ENCODE results near the gene TGDS.
A peak's percentile ranks its signal among the peaks of the same experiment; 100 is the strongest.
"Not testable (repeated sequence)": the region's sequence is repeated elsewhere in the genome, so short reads cannot be mapped to it uniquely, and the experiment has no call there.

Gene TGDS, protein sequence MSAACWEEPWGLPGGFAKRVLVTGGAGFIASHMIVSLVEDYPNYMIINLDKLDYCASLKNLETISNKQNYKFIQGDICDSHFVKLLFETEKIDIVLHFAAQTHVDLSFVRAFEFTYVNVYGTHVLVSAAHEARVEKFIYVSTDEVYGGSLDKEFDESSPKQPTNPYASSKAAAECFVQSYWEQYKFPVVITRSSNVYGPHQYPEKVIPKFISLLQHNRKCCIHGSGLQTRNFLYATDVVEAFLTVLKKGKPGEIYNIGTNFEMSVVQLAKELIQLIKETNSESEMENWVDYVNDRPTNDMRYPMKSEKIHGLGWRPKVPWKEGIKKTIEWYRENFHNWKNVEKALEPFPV

DNA sequence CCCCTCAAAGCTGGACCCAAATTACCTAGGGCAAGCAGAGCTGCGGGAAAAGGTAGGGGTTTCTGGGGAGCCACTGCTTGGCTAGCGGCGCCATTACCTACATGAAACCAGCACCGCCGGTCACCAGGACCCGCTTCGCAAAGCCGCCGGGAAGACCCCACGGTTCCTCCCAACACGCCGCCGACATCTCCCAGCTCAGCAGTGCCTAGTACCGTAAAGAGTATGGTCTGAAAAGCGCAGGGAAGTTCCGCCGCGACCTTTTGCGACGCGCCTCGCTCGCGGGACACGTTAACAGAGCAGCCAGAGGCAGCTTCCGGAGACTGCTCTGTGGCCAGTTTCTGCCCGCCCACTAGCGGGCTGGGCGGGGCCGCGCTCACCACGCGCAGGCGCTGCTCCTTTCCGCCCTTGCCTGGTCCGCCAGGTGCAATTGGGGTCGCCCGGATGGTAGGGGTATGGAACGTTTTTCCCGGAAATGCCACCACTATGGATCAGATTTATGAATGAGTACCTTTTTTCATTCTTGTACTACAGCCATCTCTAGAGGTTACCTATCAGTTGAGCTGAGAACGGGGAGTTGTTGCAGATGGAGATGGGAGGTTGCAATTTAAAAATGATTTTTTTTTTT is at the start of gene TGDS:
TGDS (minus strand) TSS at position 203 of the 625 bp plus-strand sequence; CDS start at position 187, 16 bp downstream.
- peak; percentile 73 for DNase-seq (ENCODE audit: low read depth)

DNA sequence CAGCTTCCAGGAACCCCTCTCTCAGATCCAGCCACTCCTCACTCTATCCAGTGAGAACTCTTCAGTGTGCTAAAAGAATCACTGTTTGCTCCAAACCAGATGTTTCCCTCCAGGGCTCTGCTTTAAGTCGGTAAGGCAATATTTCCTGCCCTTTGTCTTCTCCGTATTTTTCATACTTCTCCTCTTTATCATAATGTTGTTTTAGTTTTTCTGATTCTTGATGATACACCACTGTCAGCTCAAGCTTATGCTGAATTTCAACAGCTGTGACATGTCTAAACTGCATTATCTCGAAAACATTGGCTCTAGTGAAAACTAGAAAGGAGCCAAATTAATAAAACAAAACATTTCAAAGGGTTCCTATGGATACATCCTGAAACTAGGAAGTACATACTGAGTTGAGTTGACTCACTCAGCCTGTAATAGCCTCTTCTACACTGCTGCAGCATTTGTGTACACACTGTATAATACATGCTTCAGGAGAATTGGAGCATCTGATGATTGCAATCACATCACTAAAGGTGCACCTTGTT is 45.5 kb upstream of the TGDS start:
- no peak for DNase-seq (ENCODE audit: low read depth)

GRCh38 chr13:94640721-94641120 is 44.8 kb upstream of the TGDS start:
- DNase-seq (ENCODE audit: low read depth): no peak

DNA sequence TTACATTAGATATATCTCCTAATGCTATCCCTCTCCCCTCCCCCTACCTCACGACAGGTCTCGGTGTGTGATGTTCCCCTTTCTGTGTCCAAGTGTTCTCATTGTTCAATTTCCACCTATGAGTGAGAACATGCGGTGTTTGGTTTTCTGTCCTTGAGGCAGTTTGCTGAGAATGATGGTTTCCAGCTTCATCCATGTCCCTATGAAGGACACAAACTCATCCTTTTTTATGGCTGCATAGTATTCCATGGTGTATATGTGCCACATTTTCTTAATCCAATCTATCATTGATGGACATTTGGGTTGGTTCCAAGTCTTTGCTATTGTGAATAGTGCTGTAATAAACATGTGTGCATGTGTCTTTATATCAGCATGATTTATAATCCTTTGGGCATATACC is 41.7 kb upstream of the TGDS start:
- not testable (repeated sequence) for DNase-seq (ENCODE audit: low read depth)

DNA sequence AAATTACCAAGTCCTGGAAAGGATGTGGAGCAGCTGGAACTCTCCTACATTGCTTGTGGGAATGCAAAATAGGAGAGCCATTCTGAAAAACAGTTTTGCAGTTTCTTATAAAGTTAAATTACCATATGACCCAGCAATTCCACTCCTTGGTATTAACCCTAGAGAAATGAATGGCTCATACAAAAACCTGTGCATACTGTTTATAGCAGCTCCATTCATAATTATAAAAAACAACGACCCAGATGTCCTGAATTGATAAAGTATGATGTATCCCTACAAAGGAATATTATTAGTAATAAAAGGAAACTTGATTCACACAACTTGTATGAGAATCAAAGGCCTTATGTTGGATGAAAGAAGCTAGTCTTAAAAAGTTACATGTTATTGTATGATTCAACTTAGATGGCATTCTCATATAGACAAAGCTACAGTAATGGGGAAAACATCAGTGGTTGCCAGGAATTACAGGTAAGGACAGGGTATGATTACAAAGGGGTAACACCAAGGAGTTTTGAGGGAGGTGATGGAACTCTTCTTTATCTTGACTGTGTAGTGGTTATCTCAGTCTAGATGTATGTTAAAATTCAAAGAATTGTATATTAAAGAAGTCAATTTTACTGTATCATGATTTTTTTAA is 41.1 kb upstream of the TGDS start:
- no peak for DNase-seq (ENCODE audit: low read depth)

GRCh38 chr13:94636096-94636495 is 40.1 kb upstream of the TGDS start:
- not testable (repeated sequence) for DNase-seq (ENCODE audit: low read depth)

- DNase-seq (ENCODE audit: low read depth): no peak
These were observed 36.5 kb upstream of the TGDS start for GRCh38 chr13:94632226-94632980.

DNA sequence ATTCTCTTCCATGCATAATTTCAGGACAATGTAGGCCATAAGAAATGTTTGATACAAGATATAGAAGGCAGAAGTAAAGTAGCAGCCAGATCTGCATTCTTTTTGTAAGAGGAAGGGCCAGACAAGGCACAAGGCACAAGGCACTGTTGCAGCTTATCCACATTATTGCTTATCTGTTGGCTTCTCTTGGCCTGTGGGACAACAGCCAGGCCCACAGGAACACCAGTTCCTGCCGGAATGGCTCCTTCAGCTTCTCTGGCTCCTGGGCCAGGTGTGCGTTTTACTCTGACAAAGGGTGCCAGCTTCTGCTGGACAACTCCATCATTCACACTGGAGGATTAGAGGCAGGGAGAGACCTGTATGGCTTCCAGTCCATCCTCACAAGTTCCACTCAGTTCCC is 34.9 kb upstream of the TGDS start:
- no peak for DNase-seq (ENCODE audit: low read depth)

GRCh38 chr13:94623316-94623715 is 27.4 kb upstream of the TGDS start:
- no peak for DNase-seq (ENCODE audit: low read depth)

GRCh38 chr13:94622344-94622743 is 26.4 kb upstream of the TGDS start:
- no peak for DNase-seq (ENCODE audit: low read depth)

- DNase-seq (ENCODE audit: low read depth): no peak
These were observed 24.4 kb upstream of the TGDS start for GRCh38 chr13:94620286-94620896.

GRCh38 chr13:94617389-94618000 is 21.5 kb upstream of the TGDS start:
- peak; percentile 31 for DNase-seq (ENCODE audit: low read depth)

- no peak for DNase-seq (ENCODE audit: low read depth)
These were observed 17.1 kb upstream of the TGDS start for GRCh38 chr13:94613051-94613450.

GRCh38 chr13:94612050-94612449 is 16.1 kb upstream of the TGDS start:
- no peak for DNase-seq (ENCODE audit: low read depth)

- DNase-seq (ENCODE audit: low read depth): no peak
These were observed 14.5 kb upstream of the TGDS start for GRCh38 chr13:94610475-94610874.

DNA sequence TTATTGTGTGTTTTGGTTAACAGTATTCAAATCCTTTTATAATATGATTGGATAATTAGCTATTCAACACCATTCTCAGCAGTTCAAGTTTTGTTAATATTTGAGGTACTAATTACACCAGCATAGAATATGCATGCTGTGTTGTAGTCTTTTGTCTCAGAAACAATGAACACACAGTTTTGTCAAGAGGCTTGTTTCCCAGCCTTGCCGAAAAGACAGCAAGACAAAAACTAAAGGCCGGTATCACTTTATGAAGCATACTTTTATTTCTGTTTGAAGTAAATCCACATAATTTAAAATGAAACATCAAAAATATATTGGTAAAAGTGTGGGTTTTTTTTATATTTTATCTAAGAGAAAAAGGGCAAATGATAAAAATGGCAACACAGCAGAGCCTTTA is 13.2 kb upstream of the TGDS start:
- DNase-seq (ENCODE audit: low read depth): no peak

DNA sequence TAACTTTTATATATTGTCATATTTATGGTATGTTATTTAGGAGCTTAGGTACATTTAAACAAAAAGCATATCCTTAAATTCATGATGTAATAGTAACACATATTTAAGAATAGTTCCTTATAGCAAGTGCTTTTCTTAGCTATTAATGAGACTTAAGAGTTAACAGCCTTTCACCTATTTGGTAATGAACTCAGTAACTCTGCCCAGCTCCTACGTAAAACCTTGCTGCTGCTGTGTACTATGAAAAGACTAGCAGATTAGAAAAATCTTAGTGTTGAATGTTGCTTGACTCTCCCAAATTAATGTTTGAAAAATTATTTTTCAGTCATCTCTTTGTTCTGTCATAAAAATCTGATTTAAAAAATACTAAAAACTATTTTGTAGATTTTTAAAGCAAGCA is 12.6 kb upstream of the TGDS start:
- no peak for DNase-seq (ENCODE audit: low read depth)

- no peak for DNase-seq (ENCODE audit: low read depth)
These were observed 12.0 kb upstream of the TGDS start for GRCh38 chr13:94607939-94608338.

DNA sequence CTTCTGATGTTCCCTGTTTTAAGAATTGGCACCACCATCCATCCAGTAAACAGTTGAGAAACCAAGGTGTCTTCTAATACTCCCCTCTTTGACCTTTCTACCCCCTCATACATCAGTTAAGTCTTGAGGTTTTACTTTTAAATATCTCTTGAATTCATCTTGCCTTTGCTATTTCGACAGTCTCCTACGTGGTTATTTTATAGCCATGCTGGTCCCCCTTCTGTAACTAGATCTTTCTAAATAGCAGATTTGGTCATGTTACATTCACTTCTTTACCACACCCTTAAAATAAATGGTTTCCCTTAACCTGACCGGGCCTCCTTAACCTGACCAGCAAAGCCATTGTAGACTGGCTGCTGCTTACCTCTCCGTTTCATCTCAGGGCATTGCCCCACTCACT is 11.1 kb upstream of the TGDS start:
- DNase-seq (ENCODE audit: low read depth): no peak

DNA sequence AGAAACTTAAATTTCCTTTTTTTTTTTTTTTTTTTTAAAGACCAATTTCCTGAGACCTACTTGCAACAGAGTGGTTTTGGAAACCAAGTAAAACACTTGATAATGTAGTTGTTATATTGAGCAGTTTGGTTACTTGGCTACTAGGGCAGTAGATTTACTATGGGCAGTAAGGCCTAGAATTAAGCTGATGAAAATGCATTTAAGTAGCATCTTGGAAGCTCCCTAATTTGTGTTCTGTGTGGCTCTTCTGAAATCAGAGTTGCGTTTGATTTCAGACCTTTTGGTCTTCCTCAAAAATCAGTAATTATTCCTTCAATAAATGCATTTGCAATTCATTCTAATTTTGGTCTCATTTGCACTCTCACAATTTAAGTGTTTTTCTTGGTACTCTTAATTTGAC is 6.5 kb upstream of the TGDS start:
- DNase-seq (ENCODE audit: low read depth): no peak
